Endodermal cell (in vitro differentiated cells): Measurements from ENCODE around the gene GUCA2B. TPM values are rescaled to one million over a fixed set of nuclear protein-coding genes. Genes with fewer than 3 reads are reported as not detected.
A peak's percentile ranks its signal among the peaks of the same experiment; 100 is the strongest.

Experiments
- DNase-seq: peaks from one replicate; pipeline ENCODE4 v3.0.0-alpha.2; 2017
- H3K27ac ChIP-seq: 2 replicates; pipeline ENCODE4 v1.5.1; 2013; ENCODE audit warnings: mild to moderate bottlenecking, low read depth, low read length, moderate library complexity
- H3K27me3 ChIP-seq: 2 replicates; pipeline ENCODE4 v1.6.1; 2013; ENCODE audit warnings: mild to moderate bottlenecking, low read length, moderate library complexity; ENCODE audit not compliant: insufficient read depth, control insufficient read depth, poor library complexity, severe bottlenecking
- H3K36me3 ChIP-seq: 2 replicates; pipeline ENCODE4 v1.7.0; 2013; ENCODE audit warnings: mild to moderate bottlenecking, low read length, moderate library complexity; ENCODE audit not compliant: control insufficient read depth, insufficient read depth
- H3K4me1 ChIP-seq: one replicate; pipeline ENCODE4 v1.7.0; 2013; ENCODE audit warnings: low read length; ENCODE audit not compliant: control insufficient read depth, insufficient read depth
- H3K4me3 ChIP-seq: 2 replicates; pipeline ENCODE4 v1.5.1; 2013; ENCODE audit warnings: mild to moderate bottlenecking, low read length, moderate library complexity
- H3K9ac ChIP-seq: 2 replicates; pipeline ENCODE4 v1.6.1; 2013; ENCODE audit warnings: mild to moderate bottlenecking, low read length, moderate library complexity; ENCODE audit not compliant: poor library complexity, severe bottlenecking; ENCODE audit errors: extremely low read depth
- H3K9me3 ChIP-seq: 2 replicates; pipeline ENCODE4 v1.6.1; 2013; ENCODE audit warnings: mild to moderate bottlenecking, low read length, moderate library complexity; ENCODE audit not compliant: control insufficient read depth
- H3K27ac Mint-ChIP-seq: 2 replicates; pipeline ENCODE4 v1.8.0; 2020; ENCODE audit warnings: mixed read lengths
- H3K27me3 Mint-ChIP-seq: 2 replicates; pipeline ENCODE4 v1.8.0; 2021; ENCODE audit warnings: mild to moderate bottlenecking, mixed read lengths; ENCODE audit not compliant: insufficient read depth
- H3K36me3 Mint-ChIP-seq: 2 replicates; pipeline ENCODE4 v1.8.0; 2020; ENCODE audit warnings: low read depth, mixed read lengths
- H3K4me1 Mint-ChIP-seq: 2 replicates; pipeline ENCODE4 v1.8.0; 2020; ENCODE audit warnings: mixed read lengths
- H3K4me3 Mint-ChIP-seq: 2 replicates; pipeline ENCODE4 v1.8.0; 2020; ENCODE audit warnings: mild to moderate bottlenecking, moderate library complexity, mixed read lengths
- H3K9me3 Mint-ChIP-seq: 2 replicates; pipeline ENCODE4 v1.8.0; 2020; ENCODE audit warnings: mild to moderate bottlenecking, mixed read lengths
- CTCF ChIP-seq: fragments of 200-600 bp; sonication (generic); conservative IDR thresholded peaks from 2 replicates; pipeline ENCODE4 v1.5.0; 2021; ENCODE audit warnings: antibody characterized with exemption, mild to moderate bottlenecking
- WGBS, 2 experiments: methylation state at CpG; one replicate each; pipeline versions ENCODE4 v1.1.5 to v1.1.7; 2013; ENCODE audit warnings: missing lambda C conversion rate in 2 of 2, mixed read lengths in 1 of 2; ENCODE audit not compliant: insufficient coverage in 1 of 2, insufficient read length in 1 of 2; 5-methylcytosine and 5-hydroxymethylcytosine counted together
- total RNA-seq, 2 donors: library from RNA; stranded (reverse); fragmentation: NEBNext Ultra II Directional in 1 of 2; extraction: Animal tissue kit (Norgen Biotek cat#: 25700) in 1 of 2; gene quantifications; 2 replicates in 1 of 2; 3 replicates in 1 of 2; pipeline ENCODE4 v1.2.1, GENCODE V29; 2021

Gene GUCA2B
- total RNA-seq, 2 donors from 2014 or later = not detected

- Histone ChIP-seq H3K9me3 (no peaks in the 10 kb centered on the region), H3K27me3 (no peaks in the 10 kb centered on the region), H3K36me3 (no peaks in the 10 kb centered on the region), H3K27ac (no peak overlapping the region), H3K9ac (no peak overlapping the region), H3K4me1 (no peaks in the 10 kb centered on the region), H3K4me3 (no peak overlapping the region)
- DNase-seq = peak; percentile 31
- no peaks in the 10 kb centered on the region for H3K36me3 Mint-ChIP-seq
- no peak overlapping the region for H3K27ac Mint-ChIP-seq
- TF ChIP-seq CTCF = no peak
- no peak overlapping the region for H3K4me3 Mint-ChIP-seq
- no peaks in the 10 kb centered on the region for H3K9me3 Mint-ChIP-seq
- H3K4me1 Mint-ChIP-seq = no peaks in the 10 kb centered on the region
- H3K27me3 Mint-ChIP-seq = peaks cover 11% of the 10 kb centered on the region
- 93 to 100% methylated on average over 8 to 12 of the region's 12 CpGs for WGBS, 2 experiments
Observed at GRCh38 chr1:42155362-42155761, 2.2 kb downstream of the GUCA2B start.

GRCh38 chr1:42157667-42158066 is 4.5 kb downstream of the GUCA2B start:
- no peaks in the 10 kb centered on the region for H3K9me3 Mint-ChIP-seq
- H3K36me3 Mint-ChIP-seq = no peaks in the 10 kb centered on the region
- H3K4me3 ChIP-seq = no peak overlapping the region
- H3K4me3 Mint-ChIP-seq = no peak overlapping the region
- DNase-seq = peak; percentile 66
- TF ChIP-seq CTCF = peak; percentile 59
- no peaks in the 10 kb centered on the region for H3K4me1 ChIP-seq
- no peaks in the 10 kb centered on the region for H3K4me1 Mint-ChIP-seq
- no peaks in the 10 kb centered on the region for H3K27me3 ChIP-seq
- WGBS, 2 experiments = 81 to 90% methylated on average over 5 to 7 of the region's 7 CpGs
- H3K9me3 ChIP-seq = no peaks in the 10 kb centered on the region
- H3K27me3 Mint-ChIP-seq = peaks cover 19% of the 10 kb centered on the region
- no peak overlapping the region for H3K27ac ChIP-seq
- H3K27ac Mint-ChIP-seq = no peak overlapping the region
- no peak overlapping the region for H3K9ac ChIP-seq
- no peaks in the 10 kb centered on the region for H3K36me3 ChIP-seq

DNA sequence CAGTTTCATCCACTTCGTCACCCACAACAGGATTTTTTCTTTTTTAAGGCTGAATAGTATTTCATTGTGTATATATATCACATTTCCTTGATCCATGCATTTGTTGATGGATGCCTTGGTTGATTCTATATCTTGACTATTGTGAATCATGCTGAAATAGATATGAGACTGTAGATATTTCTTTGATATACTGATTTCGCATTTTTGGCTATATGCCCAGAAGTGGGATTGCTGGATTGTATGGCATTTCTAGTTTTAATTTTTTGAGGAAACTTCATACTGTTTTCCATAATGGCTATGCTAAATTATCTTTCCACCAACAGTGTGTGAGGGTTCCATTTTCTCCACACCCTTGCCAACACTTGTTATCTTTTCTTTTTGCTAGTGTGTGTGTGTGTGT is 5.0 kb downstream of the GUCA2B start:
- Histone ChIP-seq H3K9ac (no peak overlapping the region), H3K36me3 (no peaks in the 10 kb centered on the region), H3K27me3 (no peaks in the 10 kb centered on the region), H3K4me3 (no peak overlapping the region), H3K27ac (no peak overlapping the region), H3K9me3 (no peaks in the 10 kb centered on the region), H3K4me1 (no peaks in the 10 kb centered on the region)
- no peak for TF ChIP-seq CTCF
- Mint-ChIP-seq H3K4me1 (no peaks in the 10 kb centered on the region), H3K9me3 (no peaks in the 10 kb centered on the region), H3K36me3 (no peaks in the 10 kb centered on the region), H3K27me3 (peaks cover 23% of the 10 kb centered on the region), H3K27ac (no peak overlapping the region), H3K4me3 (no peak overlapping the region)
- WGBS, 2 experiments = 94% methylated on average over 1 of the region's 2 CpGs; no CpG with 5 or more reads in 1 of the 2 experiments
- no peak for DNase-seq
